Esophagus muscularis mucosa (tissue), 4 donors: ENCODE measurements around the gene PTPMT1. TPM values are rescaled to one million over a fixed set of nuclear protein-coding genes. Genes with fewer than 3 reads are reported as not detected.
A peak's percentile ranks its signal among the peaks of the same experiment; 100 is the strongest.
"Not testable (repeated sequence)": the region's sequence is repeated elsewhere in the genome, so short reads cannot be mapped to it uniquely, and the experiment has no call there.

Experiments used
- DNase-seq: peaks from one replicate; pipeline ENCODE4 v3.0.0-alpha.2; 2017; ENCODE audit errors: extremely low spot score
- H3K27ac ChIP-seq, 4 donors: fragments of 200-600 bp; sonication (generic); replicated peaks in 1 of 4; 1 replicate in 3 of 4; 2 replicates in 1 of 4; pipeline ENCODE4 v1.5.1; 2016 to 2019; ENCODE audit warnings: mild to moderate bottlenecking in 1 of 4
- H3K27me3 ChIP-seq, 4 donors: fragments of 200-600 bp; sonication (generic); one replicate each; pipeline versions ENCODE4 v1.5.1 to v1.6.0; 2016 to 2019
- H3K36me3 ChIP-seq, 4 donors: fragments of 200-600 bp; sonication (generic); one replicate each; pipeline ENCODE4 v1.5.1; 2016 to 2019
- H3K4me1 ChIP-seq, 4 donors: fragments of 200-600 bp; sonication (generic); one replicate each; pipeline ENCODE4 v1.5.1; 2016 to 2019
- H3K4me3 ChIP-seq, 4 donors: fragments of 200-600 bp; sonication (generic); 1 replicate in 2 of 4; 2 replicates in 2 of 4; pipeline ENCODE4 v1.5.1; 2016 to 2019; ENCODE audit warnings: mild to moderate bottlenecking in 4 of 4, moderate library complexity in 1 of 4
- H3K9me3 ChIP-seq, 4 donors: fragments of 200-600 bp; sonication (generic); 1 replicate in 3 of 4; 2 replicates in 1 of 4; pipeline ENCODE4 v1.5.1; 2016 to 2019
- CTCF ChIP-seq, 3 experiments: fragments of 200-600 bp in 2 of 3; fragments of 450-650 bp in 1 of 3; sonication (generic) in 2 of 3; IDR thresholded peaks; one replicate each; pipeline ENCODE4 v1.5.1; 2017 to 2019; ENCODE audit warnings: antibody characterized with exemption in 3 of 3, mild to moderate bottlenecking in 2 of 3, moderate library complexity in 1 of 3
- EP300 ChIP-seq: sonication (generic); formaldehyde crosslinking; IDR thresholded peaks from one replicate; pipeline ENCODE4 v1.6.1; 2017; ENCODE audit warnings: antibody characterized with exemption
- POLR2A ChIP-seq: fragments of 450-650 bp; IDR thresholded peaks from one replicate; pipeline ENCODE4 v1.6.1; 2017; ENCODE audit warnings: antibody characterized with exemption, moderate library complexity, mild to moderate bottlenecking, low read depth
- POLR2AphosphoS5 ChIP-seq, 2 donors: sonication (generic); formaldehyde crosslinking; IDR thresholded peaks; one replicate each; pipeline ENCODE4 v1.6.1; 2017; ENCODE audit warnings: antibody characterized with exemption in 2 of 2
- WGBS: methylation state at CpG from one replicate; pipeline ENCODE4 v1.1.5; 2018; 5-methylcytosine and 5-hydroxymethylcytosine counted together
- intact Hi-C: fragments of 100-400 bp; cut with DNase I; formaldehyde crosslinking; loops from one replicate; pipeline ENCODE4 v1.15.1; 2023
- total RNA-seq, 4 donors: library from RNA; depleted of rRNA; stranded (reverse); fragments of >200 nt; gene quantifications; one replicate each; pipeline versions ENCODE4 v1.1.0 to v1.2.1, GENCODE V29; 2016

The PTPMT1 gene
- total RNA-seq, 4 donors from 2014 or later: 63.0 to 96.4 (median 79.6) TPM

GRCh38 chr11:47553406-47553743, 12.0 kb upstream of the PTPMT1 start:
- Histone ChIP-seq H3K27me3 (no peaks in the 10 kb centered on the region), H3K36me3 (no peaks in the 10 kb centered on the region), H3K4me3 (peak overlapping the region; percentile 64 to 100 (median 94)), H3K9me3 (no peaks in the 10 kb centered on the region), H3K4me1 (peaks cover 33 to 49% (median 42%) of the 10 kb centered on the region in 4 donors), H3K27ac (peak overlapping the region; percentile 79 to 97 (median 94))
- intact Hi-C loops: loop anchor here (5.0 kb wide), 1 partner anchor 46 kb away; no protein-coding TSS in a partner anchor
- no peak for TF ChIP-seq POLR2AphosphoS5 (IDR thresholded peaks at IDR 0.05)
- TF ChIP-seq CTCF (IDR thresholded peaks at IDR 0.05): peak in 1 of 3 experiments; percentile 5
- WGBS: 15% methylated on average over 9 of the region's 9 CpGs
- no peak for DNase-seq

- H3K27ac ChIP-seq, H3K36me3 ChIP-seq, DNase-seq, H3K4me3 ChIP-seq, intact Hi-C loops, H3K27me3 ChIP-seq, H3K9me3 ChIP-seq: not testable (repeated sequence)
- 95% methylated on average over 12 of the region's 12 CpGs for WGBS
- H3K4me1 ChIP-seq: peaks cover 2 to 13% (median 7%) of the 10 kb centered on the region in 4 donors
Measured at GRCh38 chr11:47557004-47557403, 8.4 kb upstream of the PTPMT1 start.

GRCh38 chr11:47558695-47559094, 6.7 kb upstream of the PTPMT1 start:
- H3K4me1 ChIP-seq: peaks cover 0 to 4% (median under 1%) of the 10 kb centered on the region in 4 donors
- TF ChIP-seq POLR2AphosphoS5 (IDR thresholded peaks at IDR 0.05): no peak
- TF ChIP-seq POLR2A: no peak
- no peak for TF ChIP-seq EP300
- no peak for TF ChIP-seq CTCF (IDR thresholded peaks at IDR 0.05)
- WGBS: 100% methylated on average over 1 of the region's 1 CpG
- H3K4me3 ChIP-seq: no peak overlapping the region
- intact Hi-C loops: no loop called here
- no peaks in the 10 kb centered on the region for H3K27me3 ChIP-seq
- H3K27ac ChIP-seq: no peak overlapping the region
- no peaks in the 10 kb centered on the region for H3K9me3 ChIP-seq
- no peak for DNase-seq
- H3K36me3 ChIP-seq: no peaks in the 10 kb centered on the region

GRCh38 chr11:47560426-47560825, 5.0 kb upstream of the PTPMT1 start:
- no peak for TF ChIP-seq POLR2AphosphoS5 (IDR thresholded peaks at IDR 0.05)
- TF ChIP-seq POLR2A: no peak
- TF ChIP-seq CTCF (IDR thresholded peaks at IDR 0.05): no peak
- TF ChIP-seq EP300: no peak
- no peaks in the 10 kb centered on the region for H3K36me3 ChIP-seq
- no peaks in the 10 kb centered on the region for H3K9me3 ChIP-seq
- no peaks in the 10 kb centered on the region for H3K27me3 ChIP-seq
- 88% methylated on average over 2 of the region's 2 CpGs for WGBS
- H3K4me1 ChIP-seq: peaks cover 8 to 12% (median 10%) of the 10 kb centered on the region in 4 donors
- no peak overlapping the region for H3K4me3 ChIP-seq
- no peak for DNase-seq
- H3K27ac ChIP-seq: no peak overlapping the region
- intact Hi-C loops: no loop called here

- intact Hi-C loops, DNase-seq, H3K27ac ChIP-seq, H3K9me3 ChIP-seq, H3K4me3 ChIP-seq, H3K36me3 ChIP-seq, H3K27me3 ChIP-seq: not testable (repeated sequence)
- WGBS: 96% methylated on average over 4 of the region's 4 CpGs
- H3K4me1 ChIP-seq: peaks cover 11 to 26% (median 25%) of the 10 kb centered on the region in 4 donors
Measured at GRCh38 chr11:47562393-47562792, 3.0 kb upstream of the PTPMT1 start.

DNA sequence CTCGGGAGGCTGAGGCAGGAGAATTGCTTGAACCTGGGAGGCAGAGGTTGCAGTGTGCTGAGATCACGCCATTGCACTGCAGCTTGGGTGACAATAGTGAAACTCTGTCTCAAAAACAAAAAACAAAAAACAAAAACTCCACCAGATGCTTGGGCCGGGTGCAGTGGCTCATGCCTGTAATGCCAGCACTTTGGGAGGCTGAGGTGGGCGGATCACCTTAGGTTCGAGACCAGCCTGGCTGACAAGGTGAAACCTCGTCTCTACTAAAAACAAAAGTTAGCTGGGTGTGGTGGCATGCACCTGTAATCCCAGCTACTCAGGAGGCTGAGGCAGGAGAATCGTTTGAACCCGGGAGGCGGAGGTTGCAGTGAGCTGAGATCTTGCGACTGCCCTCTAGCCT, 1.0 kb upstream of the PTPMT1 start:
- DNase-seq, H3K27me3 ChIP-seq, intact Hi-C loops, H3K4me3 ChIP-seq, H3K27ac ChIP-seq, H3K9me3 ChIP-seq: not testable (repeated sequence)
- WGBS: 94% methylated on average over 10 of the region's 10 CpGs
- peaks cover 11 to 30% (median 27%) of the 10 kb centered on the region in 4 donors for H3K4me1 ChIP-seq
- peaks cover 0 to 13% (median 3%) of the 10 kb centered on the region in 4 donors for H3K36me3 ChIP-seq
